ENCODE measurements around the gene TFEB. TPM values are rescaled to one million over a fixed set of nuclear protein-coding genes. Genes with fewer than 3 reads are reported as not detected.

Gene TFEB
- total and polyA plus RNA-seq, 2 experiments from 2014 or later, result 34.0 to 41.0 TPM

- Histone ChIP-seq H3K27me3 (no peaks in the 10 kb centered on the region), H3K4me3 (no peak overlapping the region), H3K4me1 (ENCODE audit: low read depth) (no peaks in the 10 kb centered on the region), H3K9me3 (ENCODE audit: low read depth) (no peaks in the 10 kb centered on the region), H3K36me3 (no peaks in the 10 kb centered on the region), H3K27ac (no peak overlapping the region)
- no peak for DNase-seq (ENCODE audit: low read depth in 1 of 2, low spot score in 1 of 2)
- no peak for TF ChIP-seq CTCF (IDR thresholded peaks at IDR 0.05; ENCODE audit: low read depth, low read length)
Observed at GRCh38 chr6:41679696-41680095, 55.7 kb downstream of the TFEB start.

GRCh38 chr6:41678511-41679084 lies 56.8 kb downstream of the TFEB start:
- H3K36me3 ChIP-seq, result no peaks in the 10 kb centered on the region
- no peaks in the 10 kb centered on the region for H3K27me3 ChIP-seq
- H3K27ac ChIP-seq, result no peak overlapping the region
- H3K4me1 ChIP-seq (ENCODE audit: low read depth), result no peaks in the 10 kb centered on the region
- no peaks in the 10 kb centered on the region for H3K9me3 ChIP-seq (ENCODE audit: low read depth)
- H3K4me3 ChIP-seq, result no peak overlapping the region
- no peak for TF ChIP-seq CTCF (IDR thresholded peaks at IDR 0.05; ENCODE audit: low read depth, low read length)
- no peak for DNase-seq (ENCODE audit: low read depth in 1 of 2, low spot score in 1 of 2)

- Histone ChIP-seq H3K27me3 (no peaks in the 10 kb centered on the region), H3K36me3 (no peaks in the 10 kb centered on the region), H3K4me1 (ENCODE audit: low read depth) (no peaks in the 10 kb centered on the region), H3K27ac (no peak overlapping the region), H3K9me3 (ENCODE audit: low read depth) (no peaks in the 10 kb centered on the region), H3K4me3 (no peak overlapping the region)
- TF ChIP-seq CTCF (IDR thresholded peaks at IDR 0.05; ENCODE audit: low read depth, low read length), result no peak
- no peak for DNase-seq (ENCODE audit: low read depth in 1 of 2, low spot score in 1 of 2)
Observed at GRCh38 chr6:41677124-41677921, 58.1 kb downstream of the TFEB start.

GRCh38 chr6:41676431-41676830 lies 59.0 kb downstream of the TFEB start:
- Histone ChIP-seq H3K27ac (no peak overlapping the region), H3K9me3 (ENCODE audit: low read depth) (no peaks in the 10 kb centered on the region), H3K27me3 (no peaks in the 10 kb centered on the region), H3K4me1 (ENCODE audit: low read depth) (no peaks in the 10 kb centered on the region), H3K36me3 (no peaks in the 10 kb centered on the region), H3K4me3 (no peak overlapping the region)
- DNase-seq (ENCODE audit: low read depth in 1 of 2, low spot score in 1 of 2), result no peak
- no peak for TF ChIP-seq CTCF (IDR thresholded peaks at IDR 0.05; ENCODE audit: low read depth, low read length)

GRCh38 chr6:41675992-41676391 lies 59.4 kb downstream of the TFEB start:
- Histone ChIP-seq H3K4me1 (ENCODE audit: low read depth) (no peaks in the 10 kb centered on the region), H3K9me3 (ENCODE audit: low read depth) (no peaks in the 10 kb centered on the region), H3K27ac (no peak overlapping the region), H3K36me3 (no peaks in the 10 kb centered on the region), H3K27me3 (no peaks in the 10 kb centered on the region), H3K4me3 (no peak overlapping the region)
- no peak for DNase-seq (ENCODE audit: low read depth in 1 of 2, low spot score in 1 of 2)
- no peak for TF ChIP-seq CTCF (IDR thresholded peaks at IDR 0.05; ENCODE audit: low read depth, low read length)

Measured in cardiac muscle cell (in vitro differentiated cells and primary cell).